ENCODE data around the gene DNA2.

The DNA2 gene

GRCh38 chr10:68364101-68364886 is 107.5 kb downstream of the DNA2 start:
- no peak for DNase-seq (ENCODE audit: low read depth)
